Ectodermal cell (in vitro differentiated cells): ENCODE results near the gene CENPC.
"Not testable (repeated sequence)": the region's sequence is repeated elsewhere in the genome, so short reads cannot be mapped to it uniquely, and the experiment has no call there.

ENCODE experiments used
- H3K27ac ChIP-seq: 2 replicates; pipeline ENCODE4 v1.7.0; 2013; ENCODE audit warnings: mild to moderate bottlenecking, low read depth, low read length; ENCODE audit not compliant: insufficient read depth, poor library complexity, severe bottlenecking
- H3K27me3 ChIP-seq: 2 replicates; pipeline ENCODE4 v1.7.0; 2013; ENCODE audit warnings: mild to moderate bottlenecking, low read length; ENCODE audit not compliant: insufficient read depth, control insufficient read depth, poor library complexity, severe bottlenecking
- H3K36me3 ChIP-seq: one replicate; pipeline ENCODE4 v1.7.0; 2013; ENCODE audit warnings: low read length; ENCODE audit not compliant: control insufficient read depth, insufficient read depth
- H3K4me1 ChIP-seq: one replicate; pipeline ENCODE4 v1.7.0; 2013; ENCODE audit warnings: low read length; ENCODE audit not compliant: control insufficient read depth, insufficient read depth
- H3K4me3 ChIP-seq: 2 replicates; pipeline ENCODE4 v1.7.0; 2013; ENCODE audit warnings: low read depth, low read length, control low read depth; ENCODE audit not compliant: insufficient read depth
- H3K9me3 ChIP-seq: 2 replicates; pipeline ENCODE4 v1.7.0; 2013; ENCODE audit warnings: mild to moderate bottlenecking, low read length, moderate library complexity; ENCODE audit not compliant: control insufficient read depth
- WGBS, 2 experiments: methylation state at CpG; one replicate each; pipeline ENCODE4 v1.1.7; 2013; ENCODE audit warnings: missing lambda C conversion rate in 2 of 2; 5-methylcytosine and 5-hydroxymethylcytosine counted together

The CENPC gene

GRCh38 chr4:67459164-67459563 lies 86.1 kb downstream of the CENPC start:
- 88 to 90% methylated on average over 1 to 3 of the region's 3 CpGs for WGBS, 2 experiments
- Histone ChIP-seq H3K9me3 (no peaks in the 10 kb centered on the region), H3K4me1 (no peaks in the 10 kb centered on the region), H3K27ac (no peak overlapping the region), H3K27me3 (no peaks in the 10 kb centered on the region), H3K36me3 (no peaks in the 10 kb centered on the region), H3K4me3 (no peak overlapping the region)

- WGBS, 2 experiments = 95 to 97% methylated on average over 5 of the region's 5 CpGs
- H3K4me3 ChIP-seq = no peak overlapping the region
These were observed 88.6 kb downstream of the CENPC start for GRCh38 chr4:67456577-67457196.

GRCh38 chr4:67452846-67453205 lies 92.5 kb downstream of the CENPC start:
- not testable (repeated sequence) for H3K9me3 ChIP-seq, H3K4me1 ChIP-seq, H3K27me3 ChIP-seq, H3K36me3 ChIP-seq, H3K27ac ChIP-seq, H3K4me3 ChIP-seq
- WGBS, 2 experiments = 88% methylated on average over 2 of the region's 2 CpGs

More at GRCh38 chr4:67456577-67457196, 88.6 kb downstream of the CENPC start:
- H3K27ac ChIP-seq = no peak overlapping the region
- H3K9me3 ChIP-seq = no peaks in the 10 kb centered on the region
- no peaks in the 10 kb centered on the region for H3K36me3 ChIP-seq
- no peaks in the 10 kb centered on the region for H3K27me3 ChIP-seq
- H3K4me1 ChIP-seq = no peaks in the 10 kb centered on the region

GRCh38 chr4:67452100-67452845 lies 93.0 kb downstream of the CENPC start:
- Histone ChIP-seq H3K27me3 (no peaks in the 10 kb centered on the region), H3K4me3 (no peak overlapping the region), H3K36me3 (no peaks in the 10 kb centered on the region), H3K4me1 (no peaks in the 10 kb centered on the region), H3K27ac (no peak overlapping the region), H3K9me3 (no peaks in the 10 kb centered on the region)
- WGBS, 2 experiments = 91 to 96% methylated on average over 4 of the region's 4 CpGs

GRCh38 chr4:67451464-67451863 lies 93.8 kb downstream of the CENPC start:
- no peak overlapping the region for H3K4me3 ChIP-seq
- no peaks in the 10 kb centered on the region for H3K27me3 ChIP-seq
- H3K27ac ChIP-seq = no peak overlapping the region
- no peaks in the 10 kb centered on the region for H3K36me3 ChIP-seq
- H3K9me3 ChIP-seq = no peaks in the 10 kb centered on the region
- 92 to 97% methylated on average over 6 of the region's 6 CpGs for WGBS, 2 experiments
- H3K4me1 ChIP-seq = no peaks in the 10 kb centered on the region

GRCh38 chr4:67448621-67449020 lies 96.7 kb downstream of the CENPC start:
- Histone ChIP-seq H3K36me3 (no peaks in the 10 kb centered on the region), H3K4me3 (no peak overlapping the region), H3K27ac (no peak overlapping the region), H3K9me3 (no peaks in the 10 kb centered on the region), H3K27me3 (no peaks in the 10 kb centered on the region), H3K4me1 (no peaks in the 10 kb centered on the region)

GRCh38 chr4:67447873-67448272 lies 97.4 kb downstream of the CENPC start:
- Histone ChIP-seq H3K27ac (no peak overlapping the region), H3K36me3 (no peaks in the 10 kb centered on the region), H3K4me3 (no peak overlapping the region), H3K27me3 (no peaks in the 10 kb centered on the region), H3K9me3 (no peaks in the 10 kb centered on the region), H3K4me1 (no peaks in the 10 kb centered on the region)
- no CpG with 5 or more reads among the region's 1 CpG for WGBS, 2 experiments

GRCh38 chr4:67446811-67447210 lies 98.5 kb downstream of the CENPC start:
- Histone ChIP-seq H3K36me3 (no peaks in the 10 kb centered on the region), H3K9me3 (no peaks in the 10 kb centered on the region), H3K4me3 (no peak overlapping the region), H3K27me3 (no peaks in the 10 kb centered on the region), H3K27ac (no peak overlapping the region), H3K4me1 (no peaks in the 10 kb centered on the region)
- 92 to 100% methylated on average over 1 of the region's 1 CpG for WGBS, 2 experiments

GRCh38 chr4:67445881-67446280 lies 99.4 kb downstream of the CENPC start:
- H3K36me3 ChIP-seq, H3K27me3 ChIP-seq, H3K9me3 ChIP-seq, H3K4me3 ChIP-seq, H3K27ac ChIP-seq, H3K4me1 ChIP-seq: not testable (repeated sequence)
- WGBS, 2 experiments = 95 to 96% methylated on average over 18 to 25 of the region's 25 CpGs

- Histone ChIP-seq H3K4me1 (no peaks in the 10 kb centered on the region), H3K4me3 (no peak overlapping the region), H3K9me3 (no peaks in the 10 kb centered on the region), H3K36me3 (no peaks in the 10 kb centered on the region), H3K27me3 (no peaks in the 10 kb centered on the region), H3K27ac (no peak overlapping the region)
- WGBS, 2 experiments = 94 to 96% methylated on average over 4 of the region's 4 CpGs
These were observed 106.3 kb downstream of the CENPC start for GRCh38 chr4:67438975-67439374.
